ENCODE results near the gene SUPT4H1.

The SUPT4H1 gene

GRCh38 chr17:58308985-58309917, 42.8 kb downstream of the SUPT4H1 start:
- Histone ChIP-seq H3K9me3 (no peaks in the 10 kb centered on the region), H3K36me3 (peaks cover 0 to 65% (median 4%) of the 10 kb centered on the region in 3 donors), H3K4me1 (no peaks in the 10 kb centered on the region), H3K4me3 (no peak overlapping the region), H3K27ac (no peak overlapping the region), H3K27me3 (no peaks in the 10 kb centered on the region)
- peak in 1 of 2 donors; percentile 10 for DNase-seq
- TF ChIP-seq CTCF (IDR thresholded peaks at IDR 0.05), result no peak
- intact Hi-C loops (cut with DNase I; ENCODE audit: low total_unique reads), result no loop called here

- DNase-seq, result peak; percentile 11 to 60
- Histone ChIP-seq H3K36me3 (peaks cover 0 to 65% (median 4%) of the 10 kb centered on the region in 3 donors), H3K27me3 (no peaks in the 10 kb centered on the region), H3K4me3 (no peak overlapping the region), H3K4me1 (no peaks in the 10 kb centered on the region), H3K27ac (no peak overlapping the region), H3K9me3 (no peaks in the 10 kb centered on the region)
- TF ChIP-seq CTCF (IDR thresholded peaks at IDR 0.05), result no peak
- intact Hi-C loops (cut with DNase I; ENCODE audit: low total_unique reads), result no loop called here
Observed at GRCh38 chr17:58308173-58308984, 43.6 kb downstream of the SUPT4H1 start.

GRCh38 chr17:58307468-58308172, 44.4 kb downstream of the SUPT4H1 start:
- no peaks in the 10 kb centered on the region for H3K9me3 ChIP-seq
- no peak overlapping the region for H3K4me3 ChIP-seq
- TF ChIP-seq CTCF (IDR thresholded peaks at IDR 0.05), result no peak
- H3K36me3 ChIP-seq, result peaks cover 0 to 70% (median 4%) of the 10 kb centered on the region in 3 donors
- H3K4me1 ChIP-seq, result no peaks in the 10 kb centered on the region
- intact Hi-C loops (cut with DNase I; ENCODE audit: low total_unique reads), result no loop called here
- no peak overlapping the region for H3K27ac ChIP-seq
- DNase-seq, result peak in 1 of 2 donors; percentile 16
- H3K27me3 ChIP-seq, result no peaks in the 10 kb centered on the region

- H3K4me3 ChIP-seq, result no peak overlapping the region
- H3K4me1 ChIP-seq, result no peaks in the 10 kb centered on the region
- H3K27me3 ChIP-seq, result no peaks in the 10 kb centered on the region
- TF ChIP-seq CTCF (IDR thresholded peaks at IDR 0.05), result no peak
- no peaks in the 10 kb centered on the region for H3K9me3 ChIP-seq
- no peak overlapping the region for H3K27ac ChIP-seq
- intact Hi-C loops (cut with DNase I; ENCODE audit: low total_unique reads), result no loop called here
- peak in 1 of 2 donors; percentile 9 for DNase-seq
- H3K36me3 ChIP-seq, result peaks cover 0 to 70% (median 15%) of the 10 kb centered on the region in 3 donors
Observed at GRCh38 chr17:58306131-58306951, 45.7 kb downstream of the SUPT4H1 start.

Data from tibial artery (tissue), 4 donors.